Stimulated activated CD8-positive, alpha-beta memory T cell treated with anti-CD3 and anti-CD28 coated beads, Interleukin-15, amount 100 ng/mL, for 1 hour (primary cell): ENCODE data around the gene USP34.

Source experiments
- DNase-seq: peaks from one replicate; pipeline ENCODE4 v3.0.0-alpha.2; 2020; ENCODE audit warnings: low read depth

The USP34 gene

DNA sequence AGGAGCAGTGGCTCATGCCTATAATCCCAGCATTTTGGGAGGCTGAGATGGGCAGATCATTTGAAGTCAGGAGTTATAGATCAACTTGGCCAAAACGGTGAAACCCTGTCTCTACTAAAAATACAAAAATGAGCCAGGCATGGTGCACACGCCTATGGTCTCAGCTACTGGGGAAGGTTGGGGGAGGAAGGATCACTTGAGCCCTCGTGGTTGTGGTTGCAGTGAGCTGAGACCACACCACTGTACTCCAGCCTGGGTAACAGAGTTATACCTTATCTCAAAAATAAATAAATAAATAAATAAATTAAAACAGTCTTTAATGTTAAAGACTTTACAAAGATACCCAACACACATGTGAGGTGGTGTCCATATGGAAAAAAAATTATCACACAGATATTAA is 174.9 kb downstream of the USP34 start:
- DNase-seq: no peak

DNA sequence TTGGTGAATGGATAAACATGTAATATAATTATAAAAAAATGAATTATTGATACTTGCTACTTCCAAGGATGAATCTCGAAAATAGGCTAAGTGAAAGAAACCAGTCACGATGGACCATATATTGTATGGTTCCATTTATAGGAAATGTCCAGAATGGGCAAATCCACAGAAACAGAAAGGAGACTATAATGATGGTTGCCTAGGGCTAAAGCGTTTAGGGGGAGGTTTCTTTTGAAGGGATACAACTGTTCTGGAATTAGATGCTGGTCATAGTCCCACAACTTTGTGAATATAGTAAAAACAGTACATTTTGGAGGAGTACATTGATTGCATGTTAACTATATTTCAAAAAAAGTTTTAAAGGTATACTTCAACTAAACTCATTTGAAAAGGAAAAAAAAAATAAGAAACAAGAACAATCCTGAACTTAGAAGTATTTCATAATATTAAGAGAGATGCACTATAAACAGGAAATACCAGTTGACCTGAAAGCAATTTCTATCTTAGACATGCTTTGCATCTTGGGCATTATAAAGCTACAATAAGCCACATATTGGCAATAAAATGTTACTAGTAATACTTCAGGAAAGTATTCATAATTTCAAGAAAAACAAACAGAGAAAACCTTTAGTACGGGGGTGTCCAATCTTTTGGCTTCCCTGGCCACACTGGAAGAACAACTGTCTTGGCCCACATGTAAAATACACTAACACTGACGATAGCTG is 178.9 kb downstream of the USP34 start:
- DNase-seq: no peak

DNA sequence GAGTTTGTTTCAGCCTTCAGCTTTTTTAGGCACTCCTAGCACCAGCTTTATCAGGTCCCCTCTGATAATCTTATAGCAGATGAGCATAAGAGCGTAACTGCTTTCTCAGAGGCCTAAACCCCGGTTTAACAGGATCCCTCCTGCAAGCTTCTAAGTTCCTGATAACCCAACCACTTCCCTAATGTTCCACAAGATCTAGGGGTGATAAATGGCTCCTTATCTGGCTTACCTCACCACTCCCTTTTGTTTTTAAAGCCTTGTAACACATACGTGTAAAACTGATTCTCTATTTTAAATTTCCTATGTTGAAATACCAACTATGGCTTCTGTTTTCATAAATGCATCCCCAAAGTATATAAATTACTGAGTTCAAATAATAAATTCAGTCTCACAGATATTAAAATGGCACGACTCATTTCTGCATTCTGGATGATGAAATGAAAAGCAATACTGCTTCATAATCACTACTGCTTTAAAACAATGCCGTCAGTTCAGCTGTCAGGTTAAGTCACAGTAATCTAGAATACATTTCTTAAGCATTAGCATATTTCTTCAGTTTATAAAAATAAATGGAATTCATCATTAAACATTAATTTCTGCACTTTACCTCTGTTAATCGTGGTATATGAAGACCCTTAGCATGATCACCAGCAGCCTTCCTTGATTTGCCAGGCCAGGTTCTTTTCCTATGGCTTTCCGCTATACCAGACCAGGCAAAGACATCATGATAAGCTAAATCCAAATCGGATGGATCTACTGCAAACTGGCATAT is 182.6 kb downstream of the USP34 start:
- no peak for DNase-seq

DNA sequence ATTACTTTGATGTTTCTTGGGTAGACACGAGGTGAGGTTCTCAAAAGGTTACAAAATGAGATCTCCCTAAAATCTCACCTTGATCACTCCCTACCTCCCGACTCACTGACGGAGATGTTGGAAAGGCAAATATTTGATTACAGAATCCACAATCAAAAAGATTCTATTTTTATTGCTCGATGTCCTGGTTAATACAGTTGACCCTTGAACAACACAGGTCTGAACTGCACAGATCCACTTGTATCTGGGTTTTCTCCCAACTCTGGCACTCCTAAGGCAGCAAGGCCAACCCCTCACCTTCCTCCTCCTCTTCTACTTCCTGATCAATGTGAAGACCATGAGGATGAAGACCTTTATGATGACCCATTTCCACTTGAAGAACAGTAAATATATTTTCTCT is 183.6 kb downstream of the USP34 start:
- no peak for DNase-seq

DNA sequence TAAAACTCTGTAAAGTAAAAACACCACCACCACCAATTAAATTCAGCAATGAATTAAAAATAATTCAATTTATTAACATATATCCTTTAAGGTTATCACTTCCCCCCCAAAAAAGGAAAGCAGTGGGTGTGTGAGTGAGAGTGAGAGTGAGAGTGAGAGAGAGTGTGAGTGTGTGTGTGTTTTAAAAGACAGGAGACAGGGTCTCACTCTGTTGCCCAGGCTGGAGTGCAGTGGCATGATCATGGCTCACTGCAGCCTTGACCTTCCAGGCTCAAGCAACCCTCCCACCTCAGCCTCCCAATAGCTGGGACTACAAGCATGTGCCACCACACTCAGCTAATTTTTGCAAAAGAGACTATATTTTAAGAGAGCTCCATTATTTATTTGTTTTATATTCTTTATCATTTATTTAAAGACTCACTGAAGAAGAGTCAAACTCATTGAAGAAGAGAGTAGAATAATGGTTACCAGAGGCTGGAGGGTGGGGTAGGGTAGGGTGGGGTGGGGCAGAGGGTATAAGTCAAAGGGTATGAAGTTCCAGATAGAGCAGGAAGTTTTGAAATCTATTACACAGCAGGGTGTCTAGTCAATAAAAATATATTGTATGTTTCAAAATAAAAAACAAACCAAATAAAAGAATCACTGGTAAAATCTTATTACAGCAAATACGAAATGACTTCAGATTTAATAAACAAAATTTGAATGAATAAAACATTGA is 187.3 kb downstream of the USP34 start:
- no peak for DNase-seq

DNA sequence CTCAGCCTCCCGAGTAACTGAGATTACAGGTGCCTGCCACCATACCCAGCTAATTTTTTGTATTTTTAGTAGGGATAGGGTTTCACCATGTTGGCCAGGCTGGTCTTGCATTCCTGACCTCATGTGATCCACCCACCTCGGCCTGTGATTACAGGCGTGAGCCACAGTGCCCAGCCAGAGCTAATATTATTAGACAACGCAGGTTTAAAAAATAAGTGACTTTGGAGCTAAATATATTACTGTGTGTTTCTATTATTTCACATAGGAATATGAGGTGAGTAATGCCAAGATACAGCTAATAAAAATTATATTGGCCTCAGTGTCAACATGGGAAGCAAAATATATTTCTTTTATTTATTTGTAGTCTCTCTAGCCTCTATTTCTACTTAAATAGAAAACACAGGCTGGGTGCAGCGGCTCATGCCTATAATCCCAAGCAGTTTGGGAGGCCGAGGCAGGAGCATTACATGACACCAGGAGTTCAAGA is 188.7 kb downstream of the USP34 start:
- DNase-seq: no peak

DNA sequence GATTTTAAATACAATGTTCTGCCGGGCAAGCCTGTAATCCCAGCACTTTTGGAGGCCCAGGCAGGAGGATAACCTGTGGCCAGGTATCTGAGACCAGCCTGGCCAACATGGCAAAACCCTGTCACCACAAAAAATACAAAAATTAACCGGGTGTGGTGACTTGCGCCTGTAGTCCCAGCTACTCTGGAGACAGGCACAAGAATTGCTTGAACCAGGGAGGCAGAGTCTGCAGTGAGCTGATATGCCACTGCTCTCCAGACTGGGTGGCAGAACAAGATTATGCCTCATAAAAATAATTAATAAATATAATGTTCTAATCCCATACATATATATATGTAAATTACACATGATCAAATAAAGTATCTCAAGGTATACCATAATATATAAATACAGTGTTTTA is 189.6 kb downstream of the USP34 start:
- no peak for DNase-seq

DNA sequence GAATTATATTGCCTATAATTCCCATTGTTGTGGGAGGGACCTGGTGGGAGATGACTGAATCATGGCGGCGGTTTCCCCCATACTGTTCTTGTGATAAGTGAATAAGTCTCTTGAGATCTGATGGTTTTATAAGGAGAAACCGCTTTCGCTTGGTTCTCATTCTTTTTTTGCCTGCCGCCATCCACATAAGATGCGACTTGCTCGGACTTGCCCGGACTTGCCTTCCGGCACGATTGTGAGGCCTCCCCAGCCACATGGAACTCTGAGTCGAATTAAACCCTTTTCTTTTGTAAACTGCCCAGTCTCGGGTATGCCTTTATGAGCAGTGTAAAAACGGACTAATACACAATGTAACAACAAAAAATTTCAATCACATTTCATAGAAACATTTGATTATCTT is 193.1 kb downstream of the USP34 start:
- DNase-seq: no peak

DNA sequence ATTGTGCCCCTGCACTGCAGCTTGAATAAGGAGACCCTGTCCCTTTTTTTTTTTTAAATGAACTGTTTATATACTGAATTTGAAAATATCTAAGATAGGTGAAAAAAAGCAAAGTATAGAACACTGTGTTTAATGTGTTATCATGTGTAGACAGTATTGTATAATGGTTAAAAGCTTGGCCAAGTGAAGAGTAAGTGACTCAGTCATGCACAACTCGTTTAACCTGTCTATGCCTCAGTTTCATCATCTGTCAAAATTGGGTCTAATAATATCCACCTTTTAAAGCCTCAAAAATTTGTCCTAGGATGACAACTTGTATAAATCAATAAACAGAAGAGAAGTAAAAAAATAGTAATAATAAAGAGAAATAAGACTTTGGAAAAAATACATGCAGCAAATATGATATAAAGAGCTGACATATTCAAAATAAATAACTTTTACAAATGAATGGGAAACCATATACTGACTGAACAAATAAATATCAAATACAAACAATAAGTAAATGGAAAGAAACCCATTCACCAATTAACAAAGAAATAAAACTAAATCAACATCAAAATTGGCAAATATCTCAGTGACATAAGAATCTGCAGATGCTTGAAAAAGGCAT is 195.2 kb downstream of the USP34 start:
- DNase-seq: no peak

DNA sequence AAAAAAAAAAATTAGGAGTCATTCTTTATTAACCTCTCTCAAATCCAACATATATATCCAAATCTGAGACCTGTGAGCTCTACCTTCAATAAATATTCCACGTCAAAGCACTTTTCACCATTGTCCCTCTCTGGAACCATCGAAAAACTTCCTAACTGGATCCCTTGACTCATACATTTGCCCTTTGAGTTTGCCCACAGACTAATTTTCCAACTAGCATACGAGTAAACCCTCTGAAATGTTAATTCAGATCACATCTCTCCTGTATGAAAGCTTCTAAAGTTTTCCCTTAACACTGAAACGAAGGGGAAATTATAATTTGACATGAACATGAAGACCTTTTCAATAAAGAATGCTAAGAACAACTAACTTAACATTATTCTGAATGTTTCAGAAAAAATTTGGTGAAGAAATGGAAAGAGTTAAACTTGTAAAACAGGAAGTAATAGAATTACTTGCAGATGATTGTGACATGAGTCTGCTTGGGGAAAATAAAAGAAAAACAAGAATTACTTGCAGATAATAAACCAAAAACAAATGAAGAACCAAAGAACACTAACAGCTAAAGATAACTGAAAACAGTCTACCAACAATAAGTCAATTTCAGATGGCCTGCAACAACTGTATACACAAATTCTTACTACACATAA is 198.3 kb downstream of the USP34 start:
- DNase-seq: no peak

DNA sequence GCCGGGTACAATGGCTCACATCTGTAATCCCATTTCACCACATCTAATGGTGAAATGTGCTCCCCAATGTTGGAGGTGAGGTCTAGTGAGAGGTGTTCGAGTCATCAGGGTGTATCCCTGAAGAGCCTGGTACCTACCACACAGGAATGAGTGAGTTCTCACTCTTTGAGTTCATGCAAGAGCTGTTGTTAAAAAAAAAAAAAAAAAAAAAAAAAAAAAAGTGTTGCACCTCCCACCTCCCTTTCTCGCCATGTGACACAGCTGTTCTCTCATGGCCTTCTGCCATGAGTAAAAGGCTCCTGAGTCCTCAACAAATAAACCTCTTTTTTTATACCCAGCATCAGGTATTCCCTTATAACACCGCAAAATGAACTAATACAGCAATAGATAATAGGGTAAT is 202.6 kb downstream of the USP34 start:
- no peak for DNase-seq

DNA sequence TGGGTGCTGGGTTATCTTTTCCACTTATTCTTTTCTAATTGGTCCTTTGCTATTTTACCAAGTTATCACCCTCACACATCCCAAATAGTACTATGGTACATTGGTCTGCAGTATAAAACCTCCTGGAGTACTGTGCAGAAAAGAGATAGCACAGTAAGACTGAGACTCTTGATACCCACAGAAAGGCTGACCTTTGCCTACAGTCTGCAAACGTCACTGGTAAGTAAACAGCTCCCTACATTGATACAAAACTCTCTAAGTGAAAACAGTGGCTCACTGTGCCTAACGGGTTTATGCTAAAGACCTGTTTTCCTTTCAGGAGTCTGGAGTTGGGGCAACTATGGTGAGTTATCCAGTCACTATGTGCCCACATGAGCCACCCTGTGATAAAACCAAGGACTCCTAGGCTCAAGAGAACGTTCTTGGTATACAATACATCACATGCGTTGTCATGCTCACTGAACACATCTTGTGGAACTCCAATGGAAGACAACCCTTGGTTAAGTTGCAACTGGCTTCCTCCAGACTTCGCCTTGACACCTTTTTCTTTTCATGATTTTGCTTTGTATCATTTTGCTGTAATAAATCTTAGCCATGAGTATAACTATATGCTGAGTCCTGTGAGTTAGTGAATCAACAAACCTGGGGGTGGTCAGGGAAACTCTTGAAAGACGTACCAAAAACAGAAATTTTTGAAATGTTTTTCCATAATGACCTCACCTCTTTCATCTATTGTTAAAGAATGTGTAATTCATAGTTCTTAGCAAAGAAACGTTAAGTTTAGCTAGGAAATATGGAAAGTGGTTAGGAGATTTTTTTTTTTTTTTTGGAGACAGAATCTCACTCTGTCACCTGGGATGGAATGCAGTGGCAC is 204.0 kb downstream of the USP34 start:
- DNase-seq: no peak

DNA sequence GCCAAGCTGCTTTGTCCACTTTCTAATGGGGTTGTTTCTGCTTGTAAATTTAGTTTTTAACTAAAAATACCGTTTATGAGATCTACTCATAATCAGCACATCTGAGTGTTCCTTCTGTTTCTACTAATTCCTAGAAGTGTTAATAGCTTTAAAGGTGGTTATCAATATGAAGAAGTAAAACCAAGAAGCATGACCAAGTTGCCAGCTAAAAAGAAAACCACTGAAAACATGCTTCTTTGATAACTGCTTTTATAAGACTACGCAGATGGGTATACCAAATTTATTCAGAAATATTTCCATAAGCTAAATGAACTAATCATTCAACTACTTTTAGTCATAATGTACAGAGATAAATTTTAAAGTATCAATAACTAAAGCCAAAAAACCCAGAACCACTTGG is 207.1 kb downstream of the USP34 start:
- DNase-seq: no peak

DNA sequence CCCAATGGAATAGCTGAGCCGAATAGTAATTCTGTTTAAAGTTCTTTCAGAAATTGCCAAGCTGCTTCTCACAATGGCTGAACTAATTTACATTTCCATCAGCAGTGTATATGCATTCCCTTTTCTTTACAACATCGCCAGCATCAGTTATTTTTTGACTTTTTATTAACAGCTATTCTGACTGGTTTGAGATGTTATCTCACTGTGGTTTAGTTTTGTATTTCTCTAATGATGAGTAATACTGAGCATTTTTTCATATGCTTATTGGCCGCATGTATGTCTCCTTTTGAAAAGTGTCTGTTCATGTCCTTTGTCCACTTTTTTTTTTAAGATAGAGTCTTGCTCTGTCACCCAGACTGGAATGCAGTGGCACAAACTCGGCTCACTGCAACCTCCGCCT is 208.2 kb downstream of the USP34 start:
- no peak for DNase-seq

DNA sequence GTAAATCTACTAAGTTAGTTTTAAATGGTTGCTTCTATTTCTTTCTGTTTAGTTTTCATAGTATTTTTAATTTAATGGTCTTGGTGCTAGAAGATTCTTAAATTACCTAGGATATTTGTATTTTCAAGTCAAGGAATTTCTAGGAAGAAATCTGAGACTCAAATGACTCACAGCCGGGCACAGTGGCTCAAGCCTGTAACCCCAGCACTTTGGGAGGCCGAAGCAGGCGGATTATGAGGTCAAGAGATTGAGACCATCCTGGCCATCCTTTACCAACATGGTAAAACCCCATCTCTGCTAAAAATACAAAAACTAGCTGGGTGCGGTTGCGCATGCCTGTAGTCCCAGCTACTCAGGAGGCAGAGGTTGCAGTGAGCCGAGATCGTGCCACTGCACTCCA is 213.4 kb downstream of the USP34 start:
- no peak for DNase-seq

DNA sequence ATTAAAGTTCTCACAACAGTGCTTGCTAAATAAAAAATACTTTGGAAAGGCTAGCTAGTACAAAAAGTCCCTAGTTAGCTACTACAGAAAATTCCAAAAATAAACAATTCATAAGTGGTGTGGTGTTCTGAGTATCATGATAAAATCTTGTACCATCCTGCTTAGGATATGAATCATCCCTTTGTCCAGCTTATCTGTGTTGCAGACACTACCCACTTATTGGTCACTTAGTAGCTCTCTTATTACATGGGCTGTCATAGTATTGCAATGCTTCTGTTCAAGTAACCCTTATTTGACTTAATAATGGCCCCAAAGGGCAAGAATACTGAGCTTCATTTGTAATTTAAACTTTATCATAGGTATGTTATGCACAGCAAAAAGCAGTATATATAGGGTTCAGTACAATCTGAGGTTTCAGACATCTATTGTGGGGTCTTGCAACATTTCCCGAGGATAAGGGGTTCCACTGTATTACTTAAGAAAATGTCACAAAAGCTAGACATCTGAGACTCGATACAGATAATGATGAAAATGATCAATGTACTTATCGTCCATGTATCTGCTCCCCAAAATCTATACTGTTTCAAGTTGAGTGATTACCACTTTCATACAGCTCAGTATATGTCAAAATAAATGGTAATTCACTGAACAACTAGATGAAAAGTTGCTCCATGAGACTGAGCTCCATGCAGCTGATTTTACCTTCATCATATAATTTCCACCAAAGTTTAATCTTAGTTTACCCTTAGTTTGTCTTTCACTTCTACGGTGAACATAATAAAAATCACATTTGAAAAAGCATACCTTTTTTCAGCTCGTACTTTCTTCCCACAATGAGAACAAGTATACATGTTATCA is 215.1 kb downstream of the USP34 start:
- no peak for DNase-seq

DNA sequence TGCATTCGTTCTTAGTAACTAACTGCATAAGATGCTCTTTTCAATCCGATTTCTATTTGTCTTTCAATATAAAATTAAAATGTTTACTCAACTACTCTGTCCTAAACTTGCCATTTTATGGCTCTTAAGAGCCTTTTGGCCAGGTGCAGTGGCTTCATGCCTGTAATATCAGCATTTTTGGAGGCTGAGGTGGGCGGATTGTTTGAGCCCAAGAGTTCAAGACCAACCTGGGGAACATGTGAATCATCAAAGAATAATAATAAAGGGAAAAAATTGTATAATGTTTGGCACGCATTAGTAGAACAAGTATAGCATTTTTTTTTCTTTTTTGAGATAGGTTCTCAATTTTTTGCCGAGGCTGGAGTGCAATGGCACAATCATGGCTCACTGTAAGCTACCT is 216.4 kb downstream of the USP34 start:
- DNase-seq: no peak

DNA sequence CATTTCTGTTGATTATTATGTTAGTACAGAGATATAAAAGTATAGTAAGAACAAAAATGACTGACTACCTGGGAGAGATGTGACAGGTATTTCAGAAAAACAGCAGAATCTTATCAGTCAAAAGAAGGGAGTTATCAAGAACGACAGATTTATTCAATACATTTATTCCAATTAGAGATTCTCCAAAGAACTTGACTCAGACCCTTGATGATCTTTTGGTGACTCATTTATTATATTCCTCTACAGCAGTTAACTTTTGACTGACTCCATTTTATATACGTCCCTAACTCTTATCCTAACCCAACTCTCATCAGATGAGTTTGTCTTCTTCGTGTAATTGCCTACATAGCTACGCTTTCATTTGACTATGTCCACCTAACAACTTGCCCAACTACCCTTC is 217.8 kb downstream of the USP34 start:
- DNase-seq: no peak

DNA sequence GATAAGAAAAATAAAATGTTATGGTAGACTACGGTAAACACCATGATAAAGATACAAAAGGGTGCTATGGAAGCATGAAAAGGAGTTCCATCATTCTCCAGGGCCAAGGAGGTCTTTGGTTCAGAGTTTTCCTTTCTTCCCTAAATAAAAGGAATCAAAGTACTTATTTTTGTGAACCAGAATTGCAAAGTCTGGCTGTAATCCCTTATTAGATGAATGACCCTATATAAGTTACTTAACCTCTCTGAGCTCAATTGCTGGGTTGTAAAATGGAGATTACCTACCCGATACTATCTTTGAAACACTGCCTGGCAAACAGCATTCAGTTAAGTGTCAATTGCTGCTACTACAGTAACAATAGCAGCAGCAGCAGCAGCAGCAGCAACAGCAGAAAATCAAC is 218.9 kb downstream of the USP34 start:
- DNase-seq: no peak

DNA sequence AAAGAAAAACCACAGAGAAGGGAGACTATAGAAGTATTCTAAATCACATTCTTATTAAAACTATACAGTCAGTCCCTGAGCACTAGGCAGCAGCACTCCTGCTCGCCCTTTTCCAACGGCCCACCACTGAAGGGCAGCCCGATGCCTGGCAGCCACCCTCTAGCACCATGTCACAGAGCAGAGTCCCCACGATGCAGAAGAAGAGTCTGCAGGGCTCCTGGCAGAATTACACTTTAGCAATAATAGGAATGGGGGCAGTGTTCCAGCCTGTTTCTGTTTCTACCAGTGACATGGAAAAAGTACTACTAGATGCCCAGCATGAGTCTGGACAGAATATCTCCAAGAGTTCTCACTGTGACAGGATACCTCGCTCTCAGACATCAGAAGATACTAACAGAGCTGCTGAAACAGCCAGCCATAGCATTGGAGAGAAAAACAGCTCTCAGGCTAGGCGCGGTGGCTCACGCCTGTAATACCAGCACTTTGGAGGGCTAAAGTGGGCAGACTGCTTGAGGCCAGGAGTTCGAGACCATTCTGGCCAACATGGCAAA is 221.3 kb downstream of the USP34 start:
- DNase-seq: no peak
